ENCODE results near the gene RALGAPB. TPM values are rescaled to one million over a fixed set of nuclear protein-coding genes. Genes with fewer than 3 reads are reported as not detected.

RALGAPB gene
- polyA plus RNA-seq, 2 of the 4 experiments (the other 2 are of a cell fraction), result 15.1 to 35.9 TPM

DNA sequence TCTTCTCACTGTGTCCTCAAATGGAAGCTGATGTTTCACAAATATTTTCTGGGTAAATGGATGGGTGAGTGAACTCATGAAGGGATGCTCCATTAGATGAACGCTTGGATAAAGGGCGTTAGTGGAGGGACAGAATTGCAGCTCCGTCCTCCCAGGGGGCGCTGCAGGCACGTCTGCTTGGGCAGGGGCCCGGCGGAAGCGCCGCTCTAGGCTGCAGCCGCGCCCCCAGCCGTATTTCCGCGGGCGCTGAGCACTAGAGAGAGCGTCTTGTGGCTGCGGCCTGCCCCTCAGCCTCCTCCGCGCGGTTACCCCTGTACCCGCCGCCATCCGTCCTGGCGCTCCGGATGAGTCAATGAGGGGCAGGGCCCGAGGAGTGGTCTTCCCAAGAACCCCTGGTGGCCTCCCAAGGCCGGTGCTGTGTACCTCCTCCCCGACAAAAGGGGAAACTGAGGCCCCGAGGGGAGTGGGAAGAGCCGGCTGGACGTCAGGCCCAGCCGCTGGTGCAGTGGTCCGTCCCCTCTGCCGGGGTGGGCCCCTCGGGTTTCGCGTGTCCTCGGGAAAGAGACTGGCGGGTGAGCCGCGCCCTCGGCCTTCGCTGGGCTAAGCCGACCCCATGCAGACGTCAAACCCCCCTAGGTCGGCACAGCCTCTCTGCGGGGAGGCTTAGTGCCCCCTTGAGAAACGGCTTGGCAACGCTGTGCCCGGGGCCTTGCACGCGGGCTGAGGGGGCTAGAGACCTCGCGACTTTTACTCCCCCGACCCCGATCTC is 26.0 kb upstream of the RALGAPB start:
- peaks cover 14% of the 10 kb centered on the region for H3K4me1 ChIP-seq
- H3K4me2 ChIP-seq, result peak overlapping the region; percentile 87
- H3K9me3 ChIP-seq, result no peaks in the 10 kb centered on the region
- peak overlapping the region; percentile 91 to 97 for H3K27ac ChIP-seq
- H3K4me3 ChIP-seq, result peak overlapping the region; percentile 86
- 17% methylated on average over 32 of the region's 56 CpGs for WGBS (ENCODE audit: missing lambda C conversion rate)
- CTCF ChIA-PET, result interaction anchor here (0.6 to 12.0 kb wide), 28 partner anchors 8 to 508 kb away, joined by 3 to 142 read pairs (median 4); partner anchors contain the start of genes RALGAPB and SNHG17
- peak; percentile 72 to 95 for DNase-seq (ENCODE audit: low read depth in 1 of 2, low spot score in 1 of 2)
- POLR2A ChIA-PET, result interaction anchor here (0.6 to 3.5 kb wide), 9 partner anchors 9 to 480 kb away, joined by 3 to 75 read pairs (median 4); partner anchors contain the start of genes FAM83D, RALGAPB and SNHG17
- ATAC-seq, result peak; percentile 93 to 96
- FAIRE-seq, result no peak
- TF ChIP-seq FOXS1 (CRISPR knock-in tag; IDR thresholded peaks at IDR 0.05), result 0 out of 2 replicates have a peak, but pooled peaks have one; percentile 24
- TF ChIP-seq POLR2A (IDR thresholded peaks at IDR 0.05; ENCODE audit: low read length), result peak; percentile 88
- TF ChIP-seq RFX5 (IDR thresholded peaks at IDR 0.05), result 0 out of 2 replicates have a peak, but pooled peaks have one; percentile 41
- TF ChIP-seq PHF8 (IDR thresholded peaks at IDR 0.05; ENCODE audit: borderline replicate concordance, low read depth), result peak; percentile 99
- TF ChIP-seq ZSCAN20 (CRISPR knock-in tag; IDR thresholded peaks at IDR 0.05), result no peak
- peak; percentile 22; the same call in 1 of the 2 replicates for TF ChIP-seq TP53 (CRISPR knock-in tag; IDR thresholded peaks at IDR 0.05)
- TF ChIP-seq, protein P1, sequence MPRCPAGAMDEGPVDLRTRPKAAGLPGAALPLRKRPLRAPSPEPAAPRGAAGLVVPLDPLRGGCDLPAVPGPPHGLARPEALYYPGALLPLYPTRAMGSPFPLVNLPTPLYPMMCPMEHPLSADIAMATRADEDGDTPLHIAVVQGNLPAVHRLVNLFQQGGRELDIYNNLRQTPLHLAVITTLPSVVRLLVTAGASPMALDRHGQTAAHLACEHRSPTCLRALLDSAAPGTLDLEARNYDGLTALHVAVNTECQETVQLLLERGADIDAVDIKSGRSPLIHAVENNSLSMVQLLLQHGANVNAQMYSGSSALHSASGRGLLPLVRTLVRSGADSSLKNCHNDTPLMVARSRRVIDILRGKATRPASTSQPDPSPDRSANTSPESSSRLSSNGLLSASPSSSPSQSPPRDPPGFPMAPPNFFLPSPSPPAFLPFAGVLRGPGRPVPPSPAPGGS (IDR thresholded peaks at IDR 0.05), result peak; percentile 93
- TF ChIP-seq, protein P2, sequence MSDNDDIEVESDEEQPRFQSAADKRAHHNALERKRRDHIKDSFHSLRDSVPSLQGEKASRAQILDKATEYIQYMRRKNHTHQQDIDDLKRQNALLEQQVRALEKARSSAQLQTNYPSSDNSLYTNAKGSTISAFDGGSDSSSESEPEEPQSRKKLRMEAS (IDR thresholded peaks at IDR 0.05), result peak; percentile 94
- TF ChIP-seq CEBPB (IDR thresholded peaks at IDR 0.05), result no peak
- TF ChIP-seq HOXB5 (CRISPR knock-in tag; IDR thresholded peaks at IDR 0.05), result 0 out of 2 replicates have a peak, but pooled peaks have one; percentile 42
- peak; percentile 48 to 56; a peak in 4 of 5 replicates for TF ChIP-seq RAD21 (conservative IDR thresholded peaks at IDR 0.05 in 1 of 2, IDR thresholded peaks at IDR 0.05 in 1 of 2)
- TF ChIP-seq, protein P3, sequence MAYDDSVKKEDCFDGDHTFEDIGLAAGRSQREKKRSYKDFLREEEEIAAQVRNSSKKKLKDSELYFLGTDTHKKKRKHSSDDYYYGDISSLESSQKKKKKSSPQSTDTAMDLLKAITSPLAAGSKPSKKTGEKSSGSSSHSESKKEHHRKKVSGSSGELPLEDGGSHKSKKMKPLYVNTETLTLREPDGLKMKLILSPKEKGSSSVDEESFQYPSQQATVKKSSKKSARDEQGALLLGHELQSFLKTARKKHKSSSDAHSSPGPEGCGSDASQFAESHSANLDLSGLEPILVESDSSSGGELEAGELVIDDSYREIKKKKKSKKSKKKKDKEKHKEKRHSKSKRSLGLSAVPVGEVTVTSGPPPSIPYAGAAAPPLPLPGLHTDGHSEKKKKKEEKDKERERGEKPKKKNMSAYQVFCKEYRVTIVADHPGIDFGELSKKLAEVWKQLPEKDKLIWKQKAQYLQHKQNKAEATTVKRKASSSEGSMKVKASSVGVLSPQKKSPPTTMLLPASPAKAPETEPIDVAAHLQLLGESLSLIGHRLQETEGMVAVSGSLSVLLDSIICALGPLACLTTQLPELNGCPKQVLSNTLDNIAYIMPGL (CRISPR knock-in tag; IDR thresholded peaks at IDR 0.05; ENCODE audit: borderline replicate concordance), result peak; percentile 96; the same call in 1 of the 2 replicates
- TF ChIP-seq TFCP2L1 (CRISPR knock-in tag; IDR thresholded peaks at IDR 0.05), result 0 out of 2 replicates have a peak, but pooled peaks have one; percentile 37
- TF ChIP-seq BHLHE40 (IDR thresholded peaks at IDR 0.05; ENCODE audit: low read depth, low read length), result no peak
- peak; percentile 75 for TF ChIP-seq SMC3 (IDR thresholded peaks at IDR 0.05)
- TF ChIP-seq, protein P4, sequence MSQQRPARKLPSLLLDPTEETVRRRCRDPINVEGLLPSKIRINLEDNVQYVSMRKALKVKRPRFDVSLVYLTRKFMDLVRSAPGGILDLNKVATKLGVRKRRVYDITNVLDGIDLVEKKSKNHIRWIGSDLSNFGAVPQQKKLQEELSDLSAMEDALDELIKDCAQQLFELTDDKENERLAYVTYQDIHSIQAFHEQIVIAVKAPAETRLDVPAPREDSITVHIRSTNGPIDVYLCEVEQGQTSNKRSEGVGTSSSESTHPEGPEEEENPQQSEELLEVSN (IDR thresholded peaks at IDR 0.05; ENCODE audit: borderline replicate concordance, low read depth), result peak; percentile 55; the same call in 1 of the 2 replicates
- peak; percentile 36; the same call in 1 of the 2 replicates for TF ChIP-seq GATA3 (IDR thresholded peaks at IDR 0.05; ENCODE audit: borderline replicate concordance)
- TF ChIP-seq HEYL (CRISPR knock-in tag; IDR thresholded peaks at IDR 0.05), result no peak
- TF ChIP-seq MYC (IDR thresholded peaks at IDR 0.05; ENCODE audit: borderline replicate concordance, low read length), result peak; percentile 85
- TF ChIP-seq, protein P5, sequence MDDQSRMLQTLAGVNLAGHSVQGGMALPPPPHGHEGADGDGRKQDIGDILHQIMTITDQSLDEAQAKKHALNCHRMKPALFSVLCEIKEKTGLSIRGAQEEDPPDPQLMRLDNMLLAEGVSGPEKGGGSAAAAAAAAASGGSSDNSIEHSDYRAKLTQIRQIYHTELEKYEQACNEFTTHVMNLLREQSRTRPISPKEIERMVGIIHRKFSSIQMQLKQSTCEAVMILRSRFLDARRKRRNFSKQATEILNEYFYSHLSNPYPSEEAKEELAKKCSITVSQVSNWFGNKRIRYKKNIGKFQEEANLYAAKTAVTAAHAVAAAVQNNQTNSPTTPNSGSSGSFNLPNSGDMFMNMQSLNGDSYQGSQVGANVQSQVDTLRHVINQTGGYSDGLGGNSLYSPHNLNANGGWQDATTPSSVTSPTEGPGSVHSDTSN (IDR thresholded peaks at IDR 0.05), result 0 out of 2 replicates have a peak, but pooled peaks have one; percentile 58
- no peak for TF ChIP-seq FOSL2 (IDR thresholded peaks at IDR 0.05)
- TF ChIP-seq FOSL2 (CRISPR knock-in tag; IDR thresholded peaks at IDR 0.05), result peak; percentile 54
- TF ChIP-seq, protein P6, sequence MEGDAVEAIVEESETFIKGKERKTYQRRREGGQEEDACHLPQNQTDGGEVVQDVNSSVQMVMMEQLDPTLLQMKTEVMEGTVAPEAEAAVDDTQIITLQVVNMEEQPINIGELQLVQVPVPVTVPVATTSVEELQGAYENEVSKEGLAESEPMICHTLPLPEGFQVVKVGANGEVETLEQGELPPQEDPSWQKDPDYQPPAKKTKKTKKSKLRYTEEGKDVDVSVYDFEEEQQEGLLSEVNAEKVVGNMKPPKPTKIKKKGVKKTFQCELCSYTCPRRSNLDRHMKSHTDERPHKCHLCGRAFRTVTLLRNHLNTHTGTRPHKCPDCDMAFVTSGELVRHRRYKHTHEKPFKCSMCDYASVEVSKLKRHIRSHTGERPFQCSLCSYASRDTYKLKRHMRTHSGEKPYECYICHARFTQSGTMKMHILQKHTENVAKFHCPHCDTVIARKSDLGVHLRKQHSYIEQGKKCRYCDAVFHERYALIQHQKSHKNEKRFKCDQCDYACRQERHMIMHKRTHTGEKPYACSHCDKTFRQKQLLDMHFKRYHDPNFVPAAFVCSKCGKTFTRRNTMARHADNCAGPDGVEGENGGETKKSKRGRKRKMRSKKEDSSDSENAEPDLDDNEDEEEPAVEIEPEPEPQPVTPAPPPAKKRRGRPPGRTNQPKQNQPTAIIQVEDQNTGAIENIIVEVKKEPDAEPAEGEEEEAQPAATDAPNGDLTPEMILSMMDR (IDR thresholded peaks at IDR 0.05), result peak; percentile 94
- peak; percentile 91 to 97 for TF ChIP-seq JUN (IDR thresholded peaks at IDR 0.05)
- TF ChIP-seq, protein P7, sequence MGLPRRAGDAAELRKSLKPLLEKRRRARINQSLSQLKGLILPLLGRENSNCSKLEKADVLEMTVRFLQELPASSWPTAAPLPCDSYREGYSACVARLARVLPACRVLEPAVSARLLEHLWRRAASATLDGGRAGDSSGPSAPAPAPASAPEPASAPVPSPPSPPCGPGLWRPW (IDR thresholded peaks at IDR 0.05), result no peak

Data from A549 (cell line).